Prostate gland (tissue), 2 donors: ENCODE results near the gene LIN7B.

Experiments used
- POLR2A ChIP-seq: fragments of 450-650 bp; IDR thresholded peaks from one replicate; pipeline ENCODE4 v1.6.1; 2016; ENCODE audit warnings: antibody characterized with exemption, mild to moderate bottlenecking
- POLR2AphosphoS5 ChIP-seq: sonication (generic); formaldehyde crosslinking; IDR thresholded peaks from one replicate; pipeline ENCODE4 v1.6.1; 2017; ENCODE audit warnings: antibody characterized with exemption
- TF ChIP-seq, protein P1 (sequence below), 4 experiments: fragments of 200-600 bp in 2 of 4; fragments of 450-650 bp in 2 of 4; sonication (generic) in 2 of 4; IDR thresholded peaks; 1 replicate in 3 of 4; 2 replicates in 1 of 4; pipeline ENCODE4 v1.5.1; 2016 to 2019; ENCODE audit warnings: antibody characterized with exemption in 4 of 4, mild to moderate bottlenecking in 2 of 4, moderate library complexity in 2 of 4

DNA sequence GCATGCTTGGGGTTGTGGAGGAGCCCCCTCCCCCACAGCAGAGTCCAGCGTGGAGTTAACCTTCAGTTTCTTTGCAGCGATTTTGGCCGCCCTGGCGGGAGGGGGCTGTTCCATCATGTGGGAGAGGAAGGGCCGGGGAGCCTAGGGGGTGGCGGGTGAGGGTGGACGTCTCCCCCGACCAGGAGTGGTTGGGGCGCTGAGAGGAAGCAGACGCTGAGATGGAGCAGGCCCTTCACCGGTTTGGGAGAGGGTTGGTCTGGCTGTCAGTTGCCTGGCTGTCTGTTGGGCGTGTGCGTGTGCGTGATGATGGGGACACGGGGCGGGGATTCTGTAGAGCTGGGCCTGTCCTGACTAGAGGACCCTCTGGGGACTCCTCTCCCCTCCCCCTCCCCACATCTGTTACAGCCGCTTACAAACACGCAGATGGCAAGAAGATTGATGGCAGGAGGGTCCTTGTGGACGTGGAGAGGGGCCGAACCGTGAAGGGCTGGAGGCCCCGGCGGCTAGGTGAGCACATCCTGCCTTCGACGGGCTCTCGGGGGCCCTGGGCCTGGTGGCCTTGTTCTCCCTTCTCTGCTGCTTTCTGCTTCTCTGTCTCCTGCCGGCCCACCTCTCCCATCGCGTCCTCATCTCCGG lies 9.8 kb upstream of the LIN7B start:
- TF ChIP-seq, protein P1, sequence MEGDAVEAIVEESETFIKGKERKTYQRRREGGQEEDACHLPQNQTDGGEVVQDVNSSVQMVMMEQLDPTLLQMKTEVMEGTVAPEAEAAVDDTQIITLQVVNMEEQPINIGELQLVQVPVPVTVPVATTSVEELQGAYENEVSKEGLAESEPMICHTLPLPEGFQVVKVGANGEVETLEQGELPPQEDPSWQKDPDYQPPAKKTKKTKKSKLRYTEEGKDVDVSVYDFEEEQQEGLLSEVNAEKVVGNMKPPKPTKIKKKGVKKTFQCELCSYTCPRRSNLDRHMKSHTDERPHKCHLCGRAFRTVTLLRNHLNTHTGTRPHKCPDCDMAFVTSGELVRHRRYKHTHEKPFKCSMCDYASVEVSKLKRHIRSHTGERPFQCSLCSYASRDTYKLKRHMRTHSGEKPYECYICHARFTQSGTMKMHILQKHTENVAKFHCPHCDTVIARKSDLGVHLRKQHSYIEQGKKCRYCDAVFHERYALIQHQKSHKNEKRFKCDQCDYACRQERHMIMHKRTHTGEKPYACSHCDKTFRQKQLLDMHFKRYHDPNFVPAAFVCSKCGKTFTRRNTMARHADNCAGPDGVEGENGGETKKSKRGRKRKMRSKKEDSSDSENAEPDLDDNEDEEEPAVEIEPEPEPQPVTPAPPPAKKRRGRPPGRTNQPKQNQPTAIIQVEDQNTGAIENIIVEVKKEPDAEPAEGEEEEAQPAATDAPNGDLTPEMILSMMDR (IDR thresholded peaks at IDR 0.05) = no peak
- TF ChIP-seq POLR2A (no peak), POLR2AphosphoS5 (no peak)
